Type B pancreatic cell (in vitro differentiated cells): ENCODE data around the gene RPS3. TPM values are rescaled to one million over a fixed set of nuclear protein-coding genes. Genes with fewer than 3 reads are reported as not detected.

Experiments
- DNase-seq: peaks from one replicate; pipeline ENCODE4 v3.0.0; 2021; ENCODE audit warnings: mixed read lengths; ENCODE audit not compliant: unreplicated experiment; ENCODE audit errors: extremely low spot score
- H3K27ac Mint-ChIP-seq: 2 replicates; pipeline ENCODE4 v1.8.0; 2021; ENCODE audit warnings: mild to moderate bottlenecking, mixed read lengths
- H3K27me3 Mint-ChIP-seq: 2 replicates; pipeline ENCODE4 v1.8.0; 2021; ENCODE audit warnings: mixed read lengths
- H3K36me3 Mint-ChIP-seq: 2 replicates; pipeline ENCODE4 v1.8.0; 2021; ENCODE audit warnings: mixed read lengths
- H3K4me1 Mint-ChIP-seq: one replicate; pipeline ENCODE4 v1.8.0; 2021; ENCODE audit warnings: mixed read lengths; ENCODE audit not compliant: unreplicated experiment
- H3K4me3 Mint-ChIP-seq: 2 replicates; pipeline ENCODE4 v1.8.0; 2021; ENCODE audit warnings: mild to moderate bottlenecking, mixed read lengths
- H3K9me3 Mint-ChIP-seq: 2 replicates; pipeline ENCODE4 v1.8.0; 2021; ENCODE audit warnings: mixed read lengths
- total RNA-seq: library from RNA; stranded (reverse); gene quantifications from 2 replicates; pipeline ENCODE4 v1.2.1, GENCODE V29; 2021; ENCODE audit warnings: low replicate concordance
- TF ChIP-seq, protein P1 (sequence below): fragments of 200-600 bp; sonication (generic); conservative IDR thresholded peaks from 2 replicates; pipeline ENCODE4 v1.5.0; 2021; ENCODE audit warnings: antibody characterized with exemption, mild to moderate bottlenecking

Gene RPS3
- total RNA-seq, 1 donor from 2014 or later = 3,442 TPM

DNA sequence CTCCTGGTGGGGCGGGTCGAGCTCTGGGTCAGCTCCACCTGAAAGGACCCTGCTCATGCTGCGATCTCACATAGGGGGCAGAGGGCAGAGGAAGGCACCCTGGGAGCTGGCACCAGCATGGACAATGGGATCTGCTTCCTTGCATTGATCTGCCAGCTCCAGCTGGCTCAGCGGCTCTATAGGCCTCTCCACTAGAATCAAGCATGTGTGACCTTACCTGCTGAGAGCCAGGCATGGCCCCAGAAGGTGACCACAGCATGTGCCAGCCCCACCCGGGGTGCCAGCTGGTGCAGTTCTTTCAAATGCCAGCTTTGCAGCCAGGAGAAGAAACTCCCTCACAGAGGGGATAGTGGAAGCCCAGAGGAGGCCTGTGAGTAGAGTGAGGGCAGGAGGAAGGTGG, 55.7 kb downstream of the RPS3 start:
- DNase-seq = no peak
- no peaks in the 10 kb centered on the region for H3K9me3 Mint-ChIP-seq
- TF ChIP-seq, protein P1, sequence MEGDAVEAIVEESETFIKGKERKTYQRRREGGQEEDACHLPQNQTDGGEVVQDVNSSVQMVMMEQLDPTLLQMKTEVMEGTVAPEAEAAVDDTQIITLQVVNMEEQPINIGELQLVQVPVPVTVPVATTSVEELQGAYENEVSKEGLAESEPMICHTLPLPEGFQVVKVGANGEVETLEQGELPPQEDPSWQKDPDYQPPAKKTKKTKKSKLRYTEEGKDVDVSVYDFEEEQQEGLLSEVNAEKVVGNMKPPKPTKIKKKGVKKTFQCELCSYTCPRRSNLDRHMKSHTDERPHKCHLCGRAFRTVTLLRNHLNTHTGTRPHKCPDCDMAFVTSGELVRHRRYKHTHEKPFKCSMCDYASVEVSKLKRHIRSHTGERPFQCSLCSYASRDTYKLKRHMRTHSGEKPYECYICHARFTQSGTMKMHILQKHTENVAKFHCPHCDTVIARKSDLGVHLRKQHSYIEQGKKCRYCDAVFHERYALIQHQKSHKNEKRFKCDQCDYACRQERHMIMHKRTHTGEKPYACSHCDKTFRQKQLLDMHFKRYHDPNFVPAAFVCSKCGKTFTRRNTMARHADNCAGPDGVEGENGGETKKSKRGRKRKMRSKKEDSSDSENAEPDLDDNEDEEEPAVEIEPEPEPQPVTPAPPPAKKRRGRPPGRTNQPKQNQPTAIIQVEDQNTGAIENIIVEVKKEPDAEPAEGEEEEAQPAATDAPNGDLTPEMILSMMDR = no peak
- peaks cover 4% of the 10 kb centered on the region for H3K27me3 Mint-ChIP-seq
- no peak overlapping the region for H3K27ac Mint-ChIP-seq
- H3K4me1 Mint-ChIP-seq = peaks cover 17% of the 10 kb centered on the region
- H3K4me3 Mint-ChIP-seq = no peak overlapping the region
- H3K36me3 Mint-ChIP-seq = no peaks in the 10 kb centered on the region

Other genes starting within 250 kb of the RPS3 start
- gene SLCO2B1, start 248.4 kb upstream of the RPS3 start, total RNA-seq = 5.6 and 23.5 TPM in 2 replicates
- 0.31 and 0.56 TPM in 2 replicates for gene TPBGL, start 158.7 kb upstream of the RPS3 start, total RNA-seq
- gene ARRB1, start 47.9 kb upstream of the RPS3 start, total RNA-seq = 32.7 and 32.8 TPM in 2 replicates
- 0.67 and 1.6 TPM in 2 replicates for gene KLHL35, start 33.7 kb downstream of the RPS3 start, total RNA-seq
- 7.5 and 11.3 TPM in 2 replicates for gene GDPD5, start 126.4 kb downstream of the RPS3 start, total RNA-seq
- gene SERPINH1, start 162.7 kb downstream of the RPS3 start, total RNA-seq = 151 and 229 TPM in 2 replicates